Ammon's horn (tissue), 1 donor: Measurements from ENCODE around the gene NDUFA8.
"Not testable (repeated sequence)": the region's sequence is repeated elsewhere in the genome, so short reads cannot be mapped to it uniquely, and the experiment has no call there.

Experiments used
- DNase-seq: peaks from one replicate; pipeline ENCODE4 v3.0.0-alpha.2; 2016; ENCODE audit warnings: low spot score

NDUFA8 gene

DNA sequence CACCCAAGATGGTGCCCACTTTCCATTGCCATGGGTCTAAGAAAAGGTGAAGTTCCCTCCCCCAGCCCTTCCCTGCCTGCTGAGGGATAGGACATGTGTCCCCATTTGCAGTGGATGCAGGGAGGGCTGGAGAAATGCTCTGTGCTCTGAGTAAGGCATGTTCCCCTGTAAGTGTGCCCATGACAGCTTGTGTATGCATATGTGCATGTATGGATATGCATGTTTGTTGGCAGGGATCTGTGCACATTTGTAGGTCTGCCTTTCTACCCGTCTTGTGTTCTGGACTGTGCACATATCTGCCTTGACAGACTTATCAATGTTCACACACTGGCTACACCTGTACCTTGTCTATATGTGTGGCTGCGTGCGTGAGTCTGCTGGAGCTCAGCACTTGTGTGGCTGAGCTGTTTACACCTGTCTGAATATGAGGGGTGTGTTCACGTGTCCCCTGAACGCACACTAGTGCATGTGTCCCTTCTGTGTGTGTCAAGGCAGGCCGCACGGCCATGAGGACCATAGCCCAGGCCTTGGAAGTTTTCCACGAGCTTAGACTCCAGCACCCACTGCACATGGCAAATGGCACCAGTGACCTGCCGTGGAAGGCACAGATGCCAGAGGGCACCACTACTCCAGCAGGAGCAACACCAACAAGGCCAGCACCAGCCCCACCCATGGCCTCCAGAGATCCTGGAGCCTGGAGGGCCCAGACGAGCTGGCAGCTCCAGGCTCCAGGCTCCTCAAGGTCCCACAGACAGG lies 39.1 kb downstream of the NDUFA8 start:
- DNase-seq, result no peak

DNA sequence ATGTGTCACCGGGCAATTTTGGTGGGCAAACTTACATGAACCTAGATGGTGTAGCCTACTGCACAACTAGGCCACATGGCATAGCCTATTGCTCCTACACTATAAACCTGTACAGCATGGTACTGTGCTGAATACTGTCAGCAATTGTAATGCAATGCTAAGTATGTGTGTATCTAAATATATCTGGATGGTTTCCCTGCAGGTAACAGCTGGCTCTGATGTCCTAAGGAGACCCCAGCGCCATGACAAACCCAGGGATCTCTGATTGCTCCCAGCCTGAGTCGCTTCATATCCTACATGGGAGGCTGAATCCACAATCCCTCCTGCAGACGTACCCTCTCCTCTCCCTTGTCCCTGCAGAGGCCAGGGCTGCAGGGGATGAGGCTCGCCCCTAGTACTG lies 39.9 kb downstream of the NDUFA8 start:
- DNase-seq, result no peak

DNA sequence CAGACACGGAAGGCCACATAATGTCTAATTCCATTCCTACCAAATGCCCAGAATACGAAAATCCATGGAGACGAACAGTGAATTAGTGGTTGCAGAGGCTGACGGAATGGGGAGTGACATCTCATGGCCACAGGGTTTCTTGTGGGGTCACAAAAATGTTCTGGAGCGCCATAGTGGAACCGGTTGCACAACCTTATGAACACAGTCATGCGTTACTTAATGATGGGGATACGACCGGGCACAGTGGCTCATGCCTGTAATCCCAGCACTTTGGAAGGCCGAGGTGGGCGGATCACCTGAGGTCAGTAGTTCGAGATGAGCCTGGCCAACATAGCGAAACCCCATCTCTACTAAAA lies 40.4 kb downstream of the NDUFA8 start:
- DNase-seq, result no peak

DNA sequence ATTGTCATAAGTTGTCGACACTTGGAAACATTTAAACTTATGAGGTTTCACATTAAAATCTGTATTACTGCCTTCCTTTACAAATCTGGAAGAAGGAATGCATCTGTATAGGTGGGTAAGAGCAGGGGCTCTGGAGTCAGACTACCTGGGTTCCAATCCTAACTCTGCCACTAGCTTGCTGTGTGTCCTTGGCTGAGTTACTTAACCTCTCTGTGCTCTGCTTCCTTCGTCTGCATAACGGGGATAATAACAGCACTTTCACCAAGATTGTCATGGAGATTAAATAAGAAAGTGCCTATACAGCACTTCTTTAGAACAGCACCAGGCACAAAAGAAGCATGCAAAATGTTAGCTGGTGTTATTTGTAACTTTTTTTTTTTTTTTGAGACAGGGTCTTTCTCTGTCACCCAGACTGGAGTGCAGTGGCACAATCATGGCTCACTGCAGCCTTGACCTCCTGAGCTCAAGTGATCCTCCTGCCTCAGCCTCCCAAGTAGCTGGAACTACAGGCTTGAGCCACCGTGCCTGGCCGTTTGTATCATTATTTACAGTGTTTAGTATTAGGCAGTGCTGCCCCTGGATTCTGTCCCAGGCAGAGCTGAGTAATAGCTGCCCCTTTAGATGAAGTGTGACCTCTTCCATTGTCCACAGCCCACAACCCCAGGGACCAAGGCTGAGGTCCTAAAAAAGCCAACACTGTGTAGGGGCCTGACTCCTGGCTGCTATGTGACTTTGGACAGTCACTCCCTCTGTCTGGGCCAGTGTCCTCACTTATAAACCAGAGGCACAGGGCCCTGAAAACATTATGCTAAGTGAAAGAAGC lies 41.0 kb downstream of the NDUFA8 start:
- no peak for DNase-seq

DNA sequence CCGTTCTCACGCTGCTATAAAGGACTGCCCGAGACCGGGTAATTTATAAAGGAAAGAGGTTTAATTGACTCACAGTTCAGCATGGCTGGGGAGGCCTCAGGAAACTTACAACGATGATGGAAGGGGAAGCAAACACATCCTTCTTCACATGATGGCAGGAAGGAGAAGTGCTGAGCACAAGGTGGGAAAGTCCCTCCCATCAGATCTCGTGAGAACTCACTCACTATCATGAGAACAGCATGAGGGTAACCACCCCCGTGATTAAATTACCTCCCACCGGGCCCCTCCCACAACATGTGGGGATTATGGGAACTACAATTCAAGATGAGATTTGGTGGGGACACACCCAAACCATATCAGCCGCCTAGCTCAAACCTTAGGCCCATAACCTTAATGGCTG lies 42.3 kb downstream of the NDUFA8 start:
- not testable (repeated sequence) for DNase-seq

DNA sequence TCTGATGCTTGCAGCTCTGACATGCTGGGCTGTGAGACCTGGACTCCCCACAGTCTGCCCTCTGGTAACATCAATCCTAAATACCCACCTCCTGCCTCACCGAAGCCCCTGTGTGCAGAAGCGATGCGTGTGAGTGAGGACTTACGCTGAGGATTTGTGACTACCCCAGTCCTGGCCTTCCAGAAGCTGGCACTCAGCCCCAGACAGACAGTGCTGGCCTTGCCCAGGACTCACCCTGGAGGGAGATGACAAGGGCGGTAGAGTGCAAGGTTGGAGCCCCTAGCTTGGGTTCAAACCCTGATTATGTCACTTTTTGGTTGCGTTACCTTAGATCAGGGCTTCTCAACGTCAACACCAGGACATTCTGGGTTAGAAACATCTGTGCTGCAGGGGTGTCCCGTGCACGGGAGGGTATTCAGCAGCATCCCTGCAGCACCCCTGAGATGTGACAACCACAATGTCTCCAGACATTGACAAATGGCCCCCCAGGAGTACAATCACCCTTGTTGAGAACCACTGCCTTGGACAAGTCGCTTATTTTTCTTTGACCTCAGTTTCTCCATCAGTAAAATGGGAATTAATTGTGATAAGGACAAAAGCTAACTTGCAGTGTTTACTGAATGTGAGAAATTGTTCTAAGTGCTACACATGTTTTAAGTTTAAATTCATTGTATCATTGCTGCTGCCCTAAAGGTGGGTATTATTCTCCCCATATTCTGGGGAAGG lies 43.0 kb downstream of the NDUFA8 start:
- no peak for DNase-seq

DNA sequence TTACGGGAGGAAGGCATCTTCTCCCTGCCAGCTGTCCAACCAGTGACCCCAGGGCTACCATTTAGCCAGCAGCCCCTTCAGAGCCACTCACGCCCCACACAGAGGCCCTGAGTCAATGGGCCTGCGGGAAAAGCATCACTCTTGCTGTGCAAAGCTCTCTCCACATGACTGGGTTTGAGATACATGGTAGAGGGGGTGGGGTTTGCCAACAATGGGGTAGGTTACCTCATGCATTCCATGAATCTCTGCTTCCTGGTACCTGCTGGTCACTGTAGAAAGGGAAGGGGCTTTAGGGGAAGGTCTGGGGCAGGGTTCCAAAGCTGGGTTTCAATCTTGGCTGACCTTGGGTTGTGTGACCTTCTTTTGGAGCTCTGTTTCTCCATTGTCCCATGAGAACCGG lies 43.5 kb downstream of the NDUFA8 start:
- no peak for DNase-seq

DNA sequence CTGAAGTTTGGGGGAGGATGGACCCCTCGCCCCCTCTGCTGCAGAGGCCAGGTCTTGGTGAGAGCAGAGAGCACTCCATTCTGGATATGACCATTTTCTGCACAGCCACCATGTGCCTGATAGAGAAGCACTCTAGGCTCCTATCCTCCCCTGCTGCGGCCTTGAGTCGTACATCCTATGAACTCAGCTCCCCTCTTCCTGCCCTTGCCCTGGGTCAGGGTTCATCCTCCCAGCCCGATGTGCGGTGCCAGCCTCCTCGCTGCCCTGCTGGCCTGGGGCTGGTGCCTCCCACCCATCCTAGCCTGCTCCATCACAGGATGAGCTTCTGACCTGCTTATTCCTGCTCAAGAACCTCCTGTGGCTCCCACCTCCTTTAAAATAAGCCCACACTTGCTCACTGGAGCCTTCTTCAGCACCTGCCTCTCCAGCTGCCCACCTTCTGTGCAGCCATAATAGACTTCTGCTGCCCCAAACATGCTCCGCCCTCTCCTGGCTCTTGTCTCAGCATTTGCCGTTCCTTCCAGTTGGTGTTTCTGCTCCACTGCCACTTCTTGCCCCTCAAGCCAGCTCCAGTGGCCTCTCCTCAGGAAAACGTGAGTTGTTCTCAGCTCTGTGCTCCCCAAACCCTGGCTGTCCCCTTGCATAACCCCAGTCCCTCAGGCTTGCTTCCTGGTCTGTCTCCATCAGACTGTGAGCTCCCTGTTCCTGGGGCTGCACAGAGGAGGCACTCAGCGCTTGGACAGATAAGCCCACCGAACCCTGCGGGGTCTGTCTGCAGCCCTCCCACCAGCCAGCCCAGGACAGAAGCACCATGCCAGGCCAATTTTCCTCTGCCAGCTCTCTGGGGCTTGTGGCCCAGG lies 44.2 kb downstream of the NDUFA8 start:
- DNase-seq, result no peak

DNA sequence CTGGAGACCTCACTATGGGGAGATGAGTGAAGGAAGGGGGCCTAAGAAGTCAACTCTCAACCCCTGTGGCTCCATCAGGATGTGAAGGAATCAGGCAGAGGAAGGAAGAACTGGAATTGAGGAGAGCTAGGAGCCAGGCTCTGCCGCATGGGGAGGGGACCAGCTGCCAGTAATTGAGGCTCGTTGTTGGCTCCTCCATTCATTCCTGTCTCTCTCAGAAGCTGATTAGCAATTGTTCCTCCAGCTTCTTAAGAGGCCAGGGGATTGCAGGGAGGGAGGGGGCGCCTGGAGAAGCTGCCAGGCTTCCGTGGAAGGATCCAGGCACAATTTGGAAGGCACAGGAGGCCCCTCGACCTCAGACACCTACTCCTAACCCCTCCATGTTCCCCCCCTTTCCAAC lies 46.0 kb downstream of the NDUFA8 start:
- no peak for DNase-seq

DNA sequence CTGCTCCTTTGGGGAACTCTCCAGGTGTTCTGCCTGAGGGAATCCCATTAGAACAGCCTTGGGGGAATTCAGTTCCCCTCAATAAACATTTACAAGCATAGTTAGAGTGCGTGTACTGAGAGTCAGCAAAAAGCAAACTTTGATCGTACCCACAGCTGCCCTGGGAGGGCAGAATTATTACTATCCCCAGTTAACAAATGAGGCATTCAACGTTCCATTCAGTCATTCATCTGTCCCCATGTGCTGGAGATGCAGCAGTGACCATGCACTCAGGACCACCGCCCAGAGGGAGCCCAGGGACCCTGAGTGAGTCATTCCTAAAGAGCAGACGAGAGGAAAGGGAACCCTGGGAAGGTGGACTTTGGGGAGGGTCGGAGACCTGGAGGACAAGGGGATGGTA lies 47.3 kb downstream of the NDUFA8 start:
- no peak for DNase-seq

DNA sequence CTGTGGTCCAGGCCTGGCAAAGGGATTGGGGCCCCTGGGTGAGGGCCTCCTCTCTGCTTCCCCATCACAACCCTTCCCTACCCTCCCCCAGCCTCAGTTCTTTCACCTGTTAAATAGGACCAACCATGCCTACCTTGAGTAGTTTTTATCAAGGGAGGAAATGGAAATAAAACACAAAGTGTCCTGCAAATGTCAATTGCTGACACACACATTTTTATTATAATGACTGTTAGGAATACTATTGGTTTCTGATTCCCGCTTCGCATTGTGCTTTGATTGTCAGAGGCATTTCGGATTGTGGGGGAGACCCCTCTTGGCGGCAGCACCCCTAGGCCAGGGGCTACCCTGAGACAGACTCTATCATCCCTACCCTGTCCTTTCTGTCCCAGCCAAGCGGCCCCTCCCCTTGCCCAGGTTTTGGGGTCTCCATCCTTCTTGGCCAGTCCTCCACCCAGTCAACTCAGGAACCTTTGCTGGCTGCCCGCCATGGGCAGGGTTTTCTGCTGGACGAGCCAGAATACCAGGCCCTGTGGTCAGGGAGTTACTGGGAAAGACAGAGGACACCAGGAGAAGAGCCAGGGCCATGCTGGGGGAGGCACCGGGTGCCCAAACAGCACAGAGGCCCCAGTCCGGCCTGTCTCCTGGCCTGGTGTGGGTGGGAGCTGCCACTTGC lies 48.0 kb downstream of the NDUFA8 start:
- no peak for DNase-seq

DNA sequence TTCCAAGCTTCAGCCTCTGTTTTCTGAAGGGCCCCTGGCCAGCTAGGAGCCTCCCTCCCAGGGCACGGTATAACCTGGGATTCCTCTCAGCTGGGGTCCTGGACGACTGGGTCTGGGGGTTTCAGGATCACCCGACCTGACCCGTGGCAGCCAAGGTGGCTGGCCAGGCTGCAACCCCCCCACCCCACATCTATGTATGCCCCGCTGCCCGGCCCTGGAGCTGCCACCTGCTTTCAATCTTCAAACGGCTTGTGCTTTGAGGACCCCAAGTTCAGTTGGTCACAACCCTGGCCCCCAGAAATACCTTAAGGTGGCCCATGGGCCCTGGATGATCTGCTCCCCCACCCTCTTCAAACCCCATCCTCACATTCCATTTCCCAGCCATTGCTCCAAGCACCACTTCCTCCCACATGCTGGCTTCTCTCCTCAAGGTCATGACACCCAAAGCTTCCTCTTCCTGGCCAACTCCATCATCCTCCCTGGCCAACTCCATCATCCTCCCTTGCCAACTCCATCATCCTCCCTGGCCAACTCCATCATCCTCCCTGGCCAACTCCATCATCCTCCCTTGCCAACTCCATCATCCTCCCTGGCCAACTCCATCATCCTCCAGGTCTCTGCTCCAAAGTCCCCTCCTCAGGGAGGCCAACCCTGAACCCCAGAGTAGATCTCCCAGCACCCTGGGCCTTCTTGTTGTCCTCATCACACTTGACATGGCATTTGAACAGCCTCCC lies 49.3 kb downstream of the NDUFA8 start:
- DNase-seq, result no peak

DNA sequence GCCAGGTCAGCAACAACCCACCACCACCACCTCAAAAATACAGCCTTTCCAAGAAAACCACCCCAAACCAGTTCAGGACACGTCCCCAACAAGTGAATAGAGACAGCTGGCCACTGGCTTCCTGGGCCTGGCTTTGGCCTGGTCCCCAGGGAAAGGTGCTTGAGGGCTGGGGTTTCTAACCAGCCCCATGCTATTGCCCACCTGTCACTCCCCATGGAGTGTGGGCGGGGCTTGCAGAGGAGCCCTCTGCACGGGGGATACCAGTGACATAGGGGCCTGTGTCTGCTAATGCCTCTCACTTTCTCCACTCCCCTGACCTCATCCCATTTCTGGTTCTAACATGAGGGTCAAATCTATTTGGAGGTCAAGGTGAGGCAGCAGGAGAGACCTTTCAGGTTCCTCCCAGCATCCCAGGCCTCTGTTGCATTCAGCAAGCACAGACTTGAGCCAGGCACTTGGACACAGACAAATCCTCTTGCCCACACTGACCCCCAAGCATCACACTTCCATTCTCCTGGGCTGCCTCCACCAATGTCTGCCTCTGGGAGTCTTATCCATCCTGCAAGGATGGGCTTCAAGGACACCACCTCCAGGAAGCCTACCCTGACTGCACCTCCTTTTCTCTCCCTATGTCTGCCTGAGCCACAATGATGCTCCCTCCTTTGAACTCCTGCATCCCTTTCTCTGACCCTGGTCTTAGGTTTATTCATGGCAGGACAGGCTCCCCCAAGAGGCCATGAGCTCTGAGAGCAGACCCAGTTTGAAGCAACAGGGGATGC lies 50.4 kb downstream of the NDUFA8 start:
- DNase-seq, result no peak

DNA sequence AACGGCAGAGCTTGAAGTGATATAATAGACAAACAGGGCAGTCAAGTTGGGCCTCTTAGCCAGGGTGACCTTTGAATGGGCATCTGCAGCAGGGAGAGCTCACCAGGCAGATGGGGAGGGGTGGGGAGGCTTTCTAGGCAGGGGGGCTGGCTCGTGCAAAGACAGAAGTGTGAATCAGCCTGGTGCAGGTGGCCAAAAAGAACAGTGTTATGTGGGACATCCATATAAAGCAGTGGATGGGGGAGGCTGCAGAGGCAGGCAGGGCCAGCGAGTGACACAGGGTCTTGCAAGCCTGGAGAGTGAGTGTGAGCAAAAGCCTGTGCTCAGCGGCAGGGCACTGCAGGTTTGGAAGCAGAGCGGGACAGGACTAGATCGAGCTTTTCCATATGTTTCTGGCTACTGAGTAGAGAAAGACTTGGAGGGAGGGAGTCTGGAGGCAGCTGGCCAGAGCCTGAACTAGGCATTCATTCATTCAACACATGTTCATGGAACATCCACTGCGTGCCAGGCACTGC lies 52.2 kb downstream of the NDUFA8 start:
- DNase-seq, result peak; percentile 39

DNA sequence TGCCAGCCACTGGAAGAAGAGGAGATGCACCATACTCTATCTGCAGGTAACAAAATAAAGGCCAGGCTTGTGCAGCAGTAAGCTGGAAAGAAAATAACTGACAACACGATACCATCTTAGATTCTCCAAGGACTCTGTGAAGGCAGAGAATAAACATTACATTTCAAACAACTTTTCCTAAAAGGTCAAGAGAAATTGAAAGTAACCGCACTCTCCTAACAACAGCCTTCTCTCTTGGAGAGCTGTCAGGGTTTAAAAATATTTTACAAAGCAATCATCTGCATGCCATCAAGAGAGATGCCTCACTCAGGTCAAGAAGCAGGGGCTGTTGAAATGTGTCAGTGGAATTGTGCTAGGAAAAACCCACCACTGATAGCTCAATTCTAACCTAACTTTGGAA lies 53.0 kb downstream of the NDUFA8 start:
- DNase-seq, result no peak

DNA sequence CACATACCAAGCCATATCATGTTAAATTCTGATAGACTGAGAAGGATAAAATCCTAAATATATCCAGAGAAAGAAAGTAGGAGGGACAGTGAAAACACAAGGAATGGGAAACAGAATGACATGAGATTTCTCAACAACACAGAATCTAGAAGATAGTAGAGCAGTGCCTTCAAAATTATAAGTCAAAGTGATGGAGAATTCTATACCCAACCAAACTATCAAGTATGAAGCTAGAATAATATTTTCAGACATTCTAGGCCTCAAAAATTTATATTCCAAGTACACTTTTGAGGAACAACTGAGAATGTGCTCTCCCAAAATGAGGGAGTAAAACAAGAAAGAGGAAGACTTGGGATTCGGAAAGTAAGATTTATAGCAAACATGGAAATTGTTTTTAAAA lies 55.6 kb downstream of the NDUFA8 start:
- DNase-seq, result no peak

DNA sequence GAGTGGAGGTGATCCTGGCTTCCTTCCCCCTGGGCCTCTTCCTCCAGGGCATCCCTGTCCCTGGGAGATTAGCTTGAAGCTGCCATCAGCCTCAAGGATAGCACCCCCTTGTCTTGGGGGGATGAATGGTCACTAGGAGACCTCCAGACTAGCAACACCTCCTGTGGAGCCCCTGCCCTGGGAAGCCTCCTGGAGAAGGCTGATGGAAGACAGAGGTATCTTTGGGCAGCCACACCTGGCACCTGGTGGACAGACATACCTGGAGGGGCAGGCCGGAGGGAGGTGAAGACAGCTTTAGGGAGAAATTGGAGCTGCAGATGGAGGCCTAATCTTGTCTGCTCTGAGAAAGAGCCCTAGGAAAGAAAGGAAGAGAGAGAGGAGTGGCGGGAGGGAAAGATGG lies 57.4 kb downstream of the NDUFA8 start:
- no peak for DNase-seq

DNA sequence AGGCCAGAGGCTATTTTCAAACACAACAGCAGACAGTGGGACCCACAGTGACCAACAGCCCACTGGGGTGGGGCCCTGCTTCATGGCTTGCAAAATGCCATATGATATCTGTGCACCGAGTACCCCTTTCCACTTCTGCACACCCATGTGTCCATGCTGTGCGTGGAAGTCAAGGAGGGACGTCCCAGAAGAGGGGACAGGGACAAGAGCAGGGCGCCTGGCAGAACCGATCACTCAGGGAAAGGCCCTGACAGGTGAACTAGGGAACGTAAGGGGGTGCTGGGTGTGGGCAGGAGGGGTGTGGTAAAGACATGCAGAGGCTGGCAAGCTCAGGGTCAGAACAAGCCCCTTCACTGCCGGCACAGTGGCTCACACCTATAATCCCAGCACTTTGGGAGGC lies 58.8 kb downstream of the NDUFA8 start:
- no peak for DNase-seq

DNA sequence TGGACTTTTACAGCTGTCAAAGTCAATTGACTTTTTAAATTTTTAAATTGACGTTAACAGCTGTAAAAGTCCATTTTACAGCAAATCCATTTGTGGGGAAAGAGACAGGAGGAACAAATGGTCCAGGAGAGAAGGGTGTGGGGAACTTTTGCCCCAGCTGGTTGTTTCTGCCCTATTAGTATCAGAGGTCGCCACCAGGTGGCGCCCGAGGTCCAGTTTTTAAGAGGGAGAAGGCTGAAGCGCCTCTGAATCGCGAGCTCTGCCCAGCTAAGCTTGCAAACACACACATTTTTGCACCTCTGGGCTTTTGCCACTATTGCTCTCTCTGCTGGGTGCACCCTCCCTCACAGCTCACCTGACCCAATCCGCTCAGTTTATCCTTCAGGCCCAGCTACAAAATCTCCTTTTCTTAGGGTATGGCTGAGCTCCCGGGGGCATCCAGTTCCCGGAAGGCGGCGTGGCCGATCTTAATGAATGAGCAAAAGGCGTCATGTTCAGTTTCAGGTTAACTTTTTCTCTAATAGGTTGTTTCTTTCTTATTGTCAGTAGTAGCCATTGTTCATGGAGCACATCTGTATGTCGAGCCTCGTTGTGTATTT lies 60.2 kb downstream of the NDUFA8 start:
- DNase-seq, result peak; percentile 82
